DOHH2 (cell line): ENCODE data around the gene SH3BP5L.

ENCODE experiments used
- H3F3A ChIP-seq: fragments of 200-600 bp; sonication (generic), shearing (Covaris generic); 2 replicates; pipeline ENCODE4 v1.6.0; 2016; ENCODE audit warnings: antibody characterized with exemption, mild to moderate bottlenecking; ENCODE audit not compliant: control insufficient read depth, insufficient read depth
- H3K27ac ChIP-seq: fragments of 200-600 bp; sonication (generic); 2 replicates; pipeline ENCODE4 v1.5.1; 2014; ENCODE audit warnings: low read depth, mild to moderate bottlenecking, low read length, moderate library complexity
- H3K27me3 ChIP-seq: fragments of 200-600 bp; sonication (generic); 2 replicates; pipeline ENCODE4 v1.6.1; 2014; ENCODE audit warnings: mild to moderate bottlenecking, low read length, mixed read lengths; ENCODE audit not compliant: control insufficient read depth
- H3K36me3 ChIP-seq: fragments of 200-600 bp; sonication (generic); 2 replicates; pipeline ENCODE4 v1.6.1; 2014; ENCODE audit warnings: mild to moderate bottlenecking, low read length, moderate library complexity, mixed read lengths; ENCODE audit not compliant: control insufficient read depth
- H3K4me1 ChIP-seq: fragments of 200-600 bp; sonication (generic); 2 replicates; pipeline ENCODE4 v1.6.1; 2014; ENCODE audit warnings: mild to moderate bottlenecking, low read length, mixed read lengths; ENCODE audit not compliant: control insufficient read depth
- H3K4me2 ChIP-seq: fragments of 200-600 bp; sonication (generic); 2 replicates; pipeline ENCODE4 v1.6.0; 2014; ENCODE audit warnings: mild to moderate bottlenecking, low read length, moderate library complexity
- H3K4me3 ChIP-seq: fragments of 200-600 bp; sonication (generic); 2 replicates; pipeline ENCODE4 v1.5.1; 2014; ENCODE audit warnings: mild to moderate bottlenecking, low read length, mixed read lengths
- H3K79me2 ChIP-seq: fragments of 200-600 bp; sonication (generic); 2 replicates; pipeline ENCODE4 v1.6.1; 2014; ENCODE audit warnings: mild to moderate bottlenecking, low read length, mixed read lengths; ENCODE audit not compliant: control insufficient read depth
- H3K9me2 ChIP-seq: fragments of 200-600 bp; sonication (generic); replicated peaks from 2 replicates; pipeline ENCODE4 v1.6.1; 2014; ENCODE audit warnings: mild to moderate bottlenecking, low read length, mixed read lengths; ENCODE audit not compliant: control insufficient read depth
- H3K9me3 ChIP-seq: fragments of 200-600 bp; sonication (generic); 2 replicates; pipeline ENCODE4 v1.6.1; 2014; ENCODE audit warnings: antibody characterized with exemption, low read length, mixed read lengths; ENCODE audit not compliant: control insufficient read depth, insufficient read depth
- H4K20me1 ChIP-seq: fragments of 200-600 bp; sonication (generic); 2 replicates; pipeline ENCODE4 v1.6.0; 2014; ENCODE audit warnings: low read depth, mild to moderate bottlenecking, antibody characterized with exemption, low read length, moderate library complexity; ENCODE audit not compliant: control insufficient read depth, insufficient read depth
- CTCF ChIP-seq: fragments of 200-600 bp; sonication (generic); IDR thresholded peaks from one replicate; pipeline ENCODE4 v1.5.1; 2014; ENCODE audit warnings: antibody characterized with exemption, mild to moderate bottlenecking, low read depth, low read length; ENCODE audit not compliant: poor library complexity, severe bottlenecking
- EZH2phosphoT487 ChIP-seq: fragments of 200-600 bp; sonication (generic); IDR thresholded peaks from 2 replicates; pipeline ENCODE4 v1.6.1; 2017; ENCODE audit warnings: borderline replicate concordance, mild to moderate bottlenecking, antibody characterized with exemption, low read length, moderate library complexity, mixed read lengths

Gene SH3BP5L

DNA sequence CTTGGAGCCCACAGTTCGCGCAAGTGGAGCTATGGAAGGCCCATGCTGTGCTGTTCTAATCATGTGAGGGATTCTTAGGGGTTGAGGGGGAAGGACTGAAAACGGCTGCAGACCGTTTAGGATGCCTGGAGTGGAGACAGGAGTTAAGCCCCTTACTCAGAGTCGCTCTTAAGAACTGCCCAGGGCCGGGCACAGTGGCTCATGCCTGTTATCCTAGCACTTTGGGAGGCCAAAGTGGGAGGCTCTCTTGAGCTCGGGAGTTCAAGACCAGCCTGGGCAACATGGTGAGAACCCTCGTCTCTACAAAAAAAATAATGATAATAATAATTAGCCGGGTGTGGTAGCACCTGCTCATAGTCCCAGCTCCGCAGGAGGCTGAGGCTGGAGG, 13.4 kb upstream of the SH3BP5L start:
- Histone ChIP-seq H3K9me2 (no peaks in the 10 kb centered on the region), H3K36me3 (peaks cover 14% of the 10 kb centered on the region), H3K4me2 (peak overlapping the region; percentile 94), H3K27ac (peak overlapping the region; percentile 72), H3F3A (no peaks in the 10 kb centered on the region; the same call in 1 of the 2 replicates), H3K27me3 (0 out of 2 replicates have a peak, but pooled peaks cover 3% of the 10 kb centered on the region), H3K9me3 (no peaks in the 10 kb centered on the region), H3K4me3 (peak overlapping the region; percentile 98), H3K79me2 (peaks cover 43% of the 10 kb centered on the region), H3K4me1 (peaks cover 28% of the 10 kb centered on the region), H4K20me1 (peaks cover 4% of the 10 kb centered on the region; the same call in 1 of the 2 replicates)
- TF ChIP-seq CTCF (no peak), EZH2phosphoT487 (no peak)

DNA sequence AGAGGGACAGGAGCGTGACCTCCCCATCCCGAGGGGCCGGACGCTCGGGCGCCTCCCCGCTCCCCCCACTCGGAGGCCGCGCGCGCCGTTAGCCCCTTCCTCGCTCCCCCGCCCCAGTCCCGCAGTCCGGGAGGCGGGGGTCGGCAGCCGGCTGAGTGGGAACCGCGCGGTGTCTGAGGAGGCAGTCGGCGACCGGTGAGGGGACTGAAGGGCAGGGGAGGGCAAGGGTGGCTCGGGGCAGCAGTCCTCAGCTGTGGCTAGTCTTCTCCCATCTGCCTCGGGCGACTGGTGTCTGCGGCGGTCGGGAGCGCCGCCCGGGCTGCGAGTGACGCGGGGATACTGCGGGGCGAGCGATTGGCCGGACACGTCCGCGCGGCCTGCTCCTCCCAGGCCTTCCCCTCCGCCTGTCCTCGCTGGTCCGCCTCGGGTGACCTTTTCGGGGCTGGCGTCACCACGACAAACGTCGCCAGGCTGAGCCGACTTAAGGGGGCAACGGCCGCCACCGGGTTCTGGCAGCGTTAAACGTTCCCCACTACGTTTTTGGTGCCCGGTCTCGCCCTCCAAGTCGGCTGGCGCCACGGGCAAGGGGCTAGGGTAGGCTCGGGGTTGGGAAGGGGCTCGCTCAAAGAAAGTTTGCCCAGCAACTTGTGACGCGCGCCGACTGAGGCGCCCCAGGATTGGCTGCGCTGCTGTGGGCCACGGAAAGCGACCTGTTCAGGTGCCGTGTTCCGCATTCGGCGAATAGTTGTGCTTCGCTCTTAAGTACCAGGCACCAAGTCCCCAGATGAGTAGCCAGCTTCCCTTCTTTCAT, 12.8 kb upstream of the SH3BP5L start:
- peak overlapping the region; percentile 98 for H3K4me3 ChIP-seq
- H3K9me3 ChIP-seq = no peaks in the 10 kb centered on the region
- H3F3A ChIP-seq = peaks cover under 1% of the 10 kb centered on the region; the same call in 1 of the 2 replicates
- H3K79me2 ChIP-seq = peaks cover 43% of the 10 kb centered on the region
- H3K4me1 ChIP-seq = peaks cover 28% of the 10 kb centered on the region
- TF ChIP-seq CTCF (no peak), EZH2phosphoT487 (no peak)
- peak overlapping the region; percentile 72 for H3K27ac ChIP-seq
- peaks cover 4% of the 10 kb centered on the region; the same call in 1 of the 2 replicates for H4K20me1 ChIP-seq
- peak overlapping the region; percentile 94 for H3K4me2 ChIP-seq
- H3K36me3 ChIP-seq = peaks cover 14% of the 10 kb centered on the region
- H3K27me3 ChIP-seq = 0 out of 2 replicates have a peak, but pooled peaks cover 4% of the 10 kb centered on the region
- no peaks in the 10 kb centered on the region for H3K9me2 ChIP-seq

DNA sequence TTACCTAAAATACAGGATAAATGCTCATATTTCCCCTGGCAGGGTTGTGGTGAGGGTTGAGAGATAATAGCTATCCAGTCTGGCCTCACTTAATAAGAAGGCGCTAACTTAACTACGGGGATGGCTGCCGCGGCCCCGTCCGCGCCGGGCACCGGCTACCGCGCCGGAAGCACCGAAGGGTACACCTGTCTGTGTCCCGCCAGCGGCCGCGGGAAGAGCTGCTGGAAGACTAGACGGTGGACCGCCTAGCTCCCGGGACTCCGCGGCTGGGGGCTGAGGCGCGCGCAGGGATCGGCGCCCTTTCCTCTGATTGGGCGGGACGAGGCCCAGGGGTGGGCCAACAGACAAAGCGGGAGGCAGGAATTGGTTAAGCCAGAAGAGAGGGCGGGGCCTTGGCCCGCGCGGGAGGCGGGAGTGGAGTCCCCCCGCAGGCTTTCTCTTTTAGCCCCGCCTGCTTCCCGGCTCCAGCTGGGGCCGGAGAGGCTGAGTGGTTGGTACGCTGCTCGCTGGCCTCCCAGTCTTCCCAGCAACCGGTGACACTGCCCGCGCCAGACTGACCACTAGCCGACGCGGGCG, 12.2 kb upstream of the SH3BP5L start, which contains the start of gene ZNF672:
TSS of gene ZNF672 (plus strand) at position 444 of the 576 bp plus-strand sequence. CDS start 9,051 bp downstream, outside the sequence.
- Histone ChIP-seq H3K4me3 (peak within 1 kb of the TSS; percentile 98), H3K79me2 (peaks cover 43% of the 10 kb centered on the region), H4K20me1 (peaks cover 4% of the 10 kb centered on the region; the same call in 1 of the 2 replicates), H3K9me2 (no peaks in the 10 kb centered on the region), H3K4me2 (peak within 1 kb of the TSS; percentile 94), H3K27me3 (0 out of 2 replicates have a peak, but pooled peaks cover 4% of the 10 kb centered on the region), H3K36me3 (peaks cover 14% of the 10 kb centered on the region), H3F3A (peaks cover 2% of the 10 kb centered on the region; the same call in 1 of the 2 replicates), H3K4me1 (peaks cover 30% of the 10 kb centered on the region), H3K9me3 (no peaks in the 10 kb centered on the region), H3K27ac (peak within 1 kb of the TSS; percentile 72)
- TF ChIP-seq CTCF (no peak), EZH2phosphoT487 (no peak)
